K562 (cell line): ENCODE data around the gene PPM1G.

Source experiments
- KAT2B ChIP-seq: IDR thresholded peaks from one replicate; pipeline ENCODE4 v1.6.1; 2012; ENCODE audit warnings: low read depth, mild to moderate bottlenecking, control low read depth, inconsistent platforms, low read length, moderate library complexity
- NR2F6 ChIP-seq: fragments of 450-650 bp; formaldehyde crosslinking; IDR thresholded peaks from 2 replicates; pipeline ENCODE4 v1.4.0; 2020; ENCODE audit warnings: mild to moderate bottlenecking
- RCOR1 ChIP-seq, 2 experiments: IDR thresholded peaks; 2 replicates each; pipeline ENCODE4 v1.6.1; 2012; ENCODE audit warnings: low read depth in 2 of 2, low read length in 2 of 2, borderline replicate concordance in 1 of 2, improper control_type of control experiment in 1 of 2
- SP2 ChIP-seq: IDR thresholded peaks from 2 replicates; pipeline ENCODE4 v1.6.1; 2011; ENCODE audit warnings: mild to moderate bottlenecking, low read depth, low read length, moderate library complexity; ENCODE audit not compliant: poor library complexity, severe bottlenecking; ENCODE audit errors: extremely low read depth
- TF ChIP-seq, protein P1 (sequence below), 3 experiments: IDR thresholded peaks in 2 of 3; conservative IDR thresholded peaks in 1 of 3; 2 replicates each; pipeline ENCODE4 v1.5.1; 2011 to 2012; ENCODE audit warnings: low read length in 3 of 3, mild to moderate bottlenecking in 3 of 3, control low read depth in 2 of 3, improper control_type of control experiment in 1 of 3, inconsistent platforms in 1 of 3, low read depth in 1 of 3, mixed read lengths in 1 of 3, moderate library complexity in 1 of 3; ENCODE audit not compliant: insufficient read depth in 2 of 3

GRCh38 chr2:27377618-27378095 is 31.7 kb downstream of the PPM1G start:
- TF ChIP-seq KAT2B: no peak
- TF ChIP-seq SP2: no peak
- no peak for TF ChIP-seq NR2F6 (CRISPR knock-in tag)
- TF ChIP-seq, protein P1, sequence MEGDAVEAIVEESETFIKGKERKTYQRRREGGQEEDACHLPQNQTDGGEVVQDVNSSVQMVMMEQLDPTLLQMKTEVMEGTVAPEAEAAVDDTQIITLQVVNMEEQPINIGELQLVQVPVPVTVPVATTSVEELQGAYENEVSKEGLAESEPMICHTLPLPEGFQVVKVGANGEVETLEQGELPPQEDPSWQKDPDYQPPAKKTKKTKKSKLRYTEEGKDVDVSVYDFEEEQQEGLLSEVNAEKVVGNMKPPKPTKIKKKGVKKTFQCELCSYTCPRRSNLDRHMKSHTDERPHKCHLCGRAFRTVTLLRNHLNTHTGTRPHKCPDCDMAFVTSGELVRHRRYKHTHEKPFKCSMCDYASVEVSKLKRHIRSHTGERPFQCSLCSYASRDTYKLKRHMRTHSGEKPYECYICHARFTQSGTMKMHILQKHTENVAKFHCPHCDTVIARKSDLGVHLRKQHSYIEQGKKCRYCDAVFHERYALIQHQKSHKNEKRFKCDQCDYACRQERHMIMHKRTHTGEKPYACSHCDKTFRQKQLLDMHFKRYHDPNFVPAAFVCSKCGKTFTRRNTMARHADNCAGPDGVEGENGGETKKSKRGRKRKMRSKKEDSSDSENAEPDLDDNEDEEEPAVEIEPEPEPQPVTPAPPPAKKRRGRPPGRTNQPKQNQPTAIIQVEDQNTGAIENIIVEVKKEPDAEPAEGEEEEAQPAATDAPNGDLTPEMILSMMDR (IDR thresholded peaks at IDR 0.05 in 2 of 3, conservative IDR thresholded peaks at IDR 0.05 in 1 of 3; ENCODE audit: insufficient read depth in 2 of 3, low read depth in 1 of 3, low read length in 3 of 3): no peak
- no peak for TF ChIP-seq RCOR1 (IDR thresholded peaks at IDR 0.05; ENCODE audit: borderline replicate concordance in 1 of 2, low read depth in 2 of 2, low read length in 2 of 2)
